Stomach (tissue), 9 donors: Measurements from ENCODE around the gene MPV17L2. TPM values are rescaled to one million over a fixed set of nuclear protein-coding genes. Genes with fewer than 3 reads are reported as not detected.

Experiments
- DNase-seq, 2 donors: peaks; one replicate each; pipeline versions ENCODE4 v3.0.0 to v3.0.0-alpha.2; 2013 to 2019
- H3K27ac ChIP-seq, 5 donors: fragments of 200-600 bp in 4 of 5; sonication (generic) in 4 of 5; one replicate each; pipeline ENCODE4 v1.5.1; 2013 to 2019; ENCODE audit warnings: mild to moderate bottlenecking in 1 of 5, moderate library complexity in 1 of 5
- H3K27me3 ChIP-seq, 3 donors: fragments of 200-600 bp; sonication (generic); one replicate each; pipeline ENCODE4 v1.5.1; 2017 to 2019; ENCODE audit warnings: mixed run types in 1 of 3
- H3K36me3 ChIP-seq, 4 donors: fragments of 200-600 bp; sonication (generic); 1 replicate in 3 of 4; 2 replicates in 1 of 4; pipeline ENCODE4 v1.5.1; 2016 to 2019
- H3K4me1 ChIP-seq, 4 donors: fragments of 200-600 bp; sonication (generic); one replicate each; pipeline ENCODE4 v1.5.1; 2016 to 2019
- H3K4me3 ChIP-seq, 4 donors: fragments of 200-600 bp; sonication (generic) in 3 of 4; one replicate each; pipeline ENCODE4 v1.5.1; 2016 to 2019; ENCODE audit warnings: mild to moderate bottlenecking in 1 of 4
- H3K9me3 ChIP-seq, 4 donors: fragments of 200-600 bp; sonication (generic); one replicate each; pipeline ENCODE4 v1.5.1; 2016 to 2019
- CTCF ChIP-seq, 7 experiments: fragments of 450-650 bp in 4 of 7; fragments of 200-600 bp in 3 of 7; sonication (generic) in 3 of 7; IDR thresholded peaks; one replicate each; pipeline ENCODE4 v1.5.1; 2016 to 2019; ENCODE audit warnings: antibody characterized with exemption in 7 of 7, control low read depth in 2 of 7, mild to moderate bottlenecking in 1 of 7
- EP300 ChIP-seq: sonication (generic); formaldehyde crosslinking; IDR thresholded peaks from one replicate; pipeline ENCODE4 v1.6.1; 2017; ENCODE audit warnings: antibody characterized with exemption
- POLR2A ChIP-seq, 4 donors: fragments of 450-650 bp; IDR thresholded peaks; one replicate each; pipeline ENCODE4 v1.6.1; 2016; ENCODE audit warnings: antibody characterized with exemption in 4 of 4, control low read depth in 2 of 4, mild to moderate bottlenecking in 1 of 4, moderate library complexity in 1 of 4
- POLR2AphosphoS5 ChIP-seq, 3 donors: sonication (generic); formaldehyde crosslinking; IDR thresholded peaks; one replicate each; pipeline ENCODE4 v1.6.1; 2016; ENCODE audit warnings: antibody characterized with exemption in 3 of 3
- WGBS, 5 donors: extraction: QIAGEN DNeasy Blood & Tissue Kit in 3 of 5; methylation state at CpG; one replicate each; pipeline versions ENCODE4 v1.1.5 to v1.1.7; 2013 to 2018; 5-methylcytosine and 5-hydroxymethylcytosine counted together
- intact Hi-C: fragments of 100-400 bp; cut with DNase I; formaldehyde crosslinking; loops from one replicate; pipeline ENCODE4 v1.15.1; 2023; ENCODE audit warnings: low total_unique reads
- polyA plus RNA-seq, 3 donors: library from polyadenylated mRNA; stranded (reverse); fragments of 200-250 nt; gene quantifications; one replicate each; pipeline ENCODE4 v1.2.3, GENCODE V29; 2013
- small RNA-seq, 4 donors: library from RNA; depleted of rRNA; stranded (forward); fragments of <200 nt; gene quantifications; one replicate each; pipeline ENCODE3, GENCODE V24; 2016
- total RNA-seq, 5 donors: library from RNA; depleted of rRNA; stranded (reverse); fragments of >200 nt; gene quantifications; one replicate each; pipeline versions ENCODE4 v1.1.0 to v1.2.3, GENCODE V29; 2014 to 2016
- donor health status: healthy with polysubstance abuse.
- donor health status: Bipolar disorder and iron deficiency.
- donor health status: healthy.

MPV17L2 gene
- total and polyA plus RNA-seq, 8 donors = 5.9 to 200 (median 13.2) TPM

GRCh38 chr19:18239303-18239702, 46.3 kb downstream of the MPV17L2 start:
- 32 to 36% (median 35%) methylated on average over 12 of the region's 12 CpGs for WGBS, 5 donors
- peaks cover 0 to 52% (median 9%) of the 10 kb centered on the region in 3 donors for H3K27me3 ChIP-seq
- DNase-seq = no peak
- no peaks in the 10 kb centered on the region for H3K36me3 ChIP-seq
- no peak overlapping the region for H3K4me3 ChIP-seq
- no peaks in the 10 kb centered on the region for H3K9me3 ChIP-seq
- no peak for TF ChIP-seq POLR2A (IDR thresholded peaks at IDR 0.05)
- TF ChIP-seq POLR2AphosphoS5 (IDR thresholded peaks at IDR 0.05) = no peak
- TF ChIP-seq EP300 = no peak
- no peak for TF ChIP-seq CTCF (IDR thresholded peaks at IDR 0.05)
- H3K4me1 ChIP-seq = no peaks in the 10 kb centered on the region
- intact Hi-C loops = no loop called here
- no peak overlapping the region for H3K27ac ChIP-seq

GRCh38 chr19:18245297-18245696, 52.3 kb downstream of the MPV17L2 start:
- Histone ChIP-seq H3K4me1 (peaks cover 0 to 4% (median 0%) of the 10 kb centered on the region in 4 donors), H3K27me3 (peaks cover 0 to 7% (median 0%) of the 10 kb centered on the region in 3 donors), H3K36me3 (no peaks in the 10 kb centered on the region), H3K4me3 (no peak overlapping the region), H3K27ac (no peak overlapping the region), H3K9me3 (no peaks in the 10 kb centered on the region)
- intact Hi-C loops = no loop called here
- TF ChIP-seq POLR2A (IDR thresholded peaks at IDR 0.05) = no peak
- no peak for TF ChIP-seq POLR2AphosphoS5 (IDR thresholded peaks at IDR 0.05)
- no peak for TF ChIP-seq EP300
- TF ChIP-seq CTCF (IDR thresholded peaks at IDR 0.05) = no peak
- DNase-seq = no peak
- 66 to 76% (median 71%) methylated on average over 7 of the region's 7 CpGs for WGBS, 5 donors

Small RNA genes within 50 kb of the gene (small RNA-seq; reads per million reads assigned to genes)
- gene IFI30 = 0 reads per million in 4 donors

Other genes with a start within 250 kb of the MPV17L2 start
- gene KCNN1, start 226.1 kb upstream of the MPV17L2 start, total RNA-seq = not detected
- gene KCNN1, start 226.1 kb upstream of the MPV17L2 start, polyA plus RNA-seq = under 1 TPM in 2 of 3 donors, not detected in 1; 0.23 to 0.46 TPM
- 100 to 1,000 TPM in 1 of 5 donors, 10 to 100 TPM in 4; 19.8 to 130 (median 60.8) TPM for gene ARRDC2, start 185.0 kb upstream of the MPV17L2 start, total RNA-seq
- gene ARRDC2, start 185.0 kb upstream of the MPV17L2 start, polyA plus RNA-seq = 10 to 100 TPM; 31.4 to 34.1 (median 32.7) TPM
- gene IL12RB1, start 106.3 kb upstream of the MPV17L2 start, total RNA-seq = 1 to 10 TPM in 1 of 5 donors, under 1 TPM in 1, not detected in 3; 0.18 to 9.3 TPM
- under 1 TPM in 2 of 3 donors, not detected in 1; 0.68 to 0.87 TPM for gene IL12RB1, start 106.3 kb upstream of the MPV17L2 start, polyA plus RNA-seq
- 10 to 100 TPM in 3 of 5 donors, 1 to 10 TPM in 2; 1.7 to 29.0 (median 10.7) TPM for gene MAST3, start 95.4 kb upstream of the MPV17L2 start, total RNA-seq
- gene MAST3, start 95.4 kb upstream of the MPV17L2 start, polyA plus RNA-seq = 1 to 10 TPM; 1.8 to 4.0 (median 1.9) TPM
- gene PIK3R2, start 40.1 kb upstream of the MPV17L2 start, total RNA-seq = 100 to 1,000 TPM in 1 of 5 donors, 10 to 100 TPM in 3, 1 to 10 TPM in 1; 6.6 to 490 (median 22.2) TPM
- gene PIK3R2, start 40.1 kb upstream of the MPV17L2 start, polyA plus RNA-seq = 1 to 10 TPM; 2.0 to 5.5 (median 2.6) TPM
- 100 to 1,000 TPM in 1 of 5 donors, 10 to 100 TPM in 3, not detected in 1; 37.3 to 199 (median 43.9) TPM for gene IFI30, start 19.4 kb upstream of the MPV17L2 start, total RNA-seq
- gene IFI30, start 19.4 kb upstream of the MPV17L2 start, polyA plus RNA-seq = 100 to 1,000 TPM in 1 of 3 donors, 10 to 100 TPM in 2; 53.2 to 103 (median 82.9) TPM
- gene RAB3A, start 10.8 kb downstream of the MPV17L2 start, total RNA-seq = 1 to 10 TPM in 3 of 5 donors, under 1 TPM in 1, not detected in 1; 0.87 to 2.2 (median 1.7) TPM
- 1 to 10 TPM; 1.4 to 2.2 (median 2.0) TPM for gene RAB3A, start 10.8 kb downstream of the MPV17L2 start, polyA plus RNA-seq
- 10 to 100 TPM in 3 of 5 donors, 1 to 10 TPM in 1, under 1 TPM in 1; 0.87 to 25.4 (median 11.4) TPM for gene PDE4C, start 33.2 kb downstream of the MPV17L2 start, total RNA-seq
- gene PDE4C, start 33.2 kb downstream of the MPV17L2 start, polyA plus RNA-seq = under 1 TPM in 1 of 3 donors, not detected in 2; 0.95 TPM
- gene IQCN, start 81.2 kb downstream of the MPV17L2 start, total RNA-seq = 10 to 100 TPM in 1 of 5 donors, 1 to 10 TPM in 3, not detected in 1; 2.4 to 35.7 (median 4.0) TPM
- gene IQCN, start 81.2 kb downstream of the MPV17L2 start, polyA plus RNA-seq = 1 to 10 TPM; 1.4 to 2.7 (median 2.6) TPM
- 1,000 to 10,000 TPM in 2 of 5 donors, 100 to 1,000 TPM in 3; 118 to 1,659 (median 737) TPM for gene JUND, start 88.4 kb downstream of the MPV17L2 start, total RNA-seq
- 100 to 1,000 TPM in 2 of 3 donors, 10 to 100 TPM in 1; 78.6 to 272 (median 102) TPM for gene JUND, start 88.4 kb downstream of the MPV17L2 start, polyA plus RNA-seq
- 100 to 1,000 TPM in 2 of 5 donors, 10 to 100 TPM in 3; 24.1 to 185 (median 98.6) TPM for gene LSM4, start 129.9 kb downstream of the MPV17L2 start, total RNA-seq
- gene LSM4, start 129.9 kb downstream of the MPV17L2 start, polyA plus RNA-seq = 100 to 1,000 TPM; 114 to 181 (median 173) TPM
- gene PGPEP1, start 147.4 kb downstream of the MPV17L2 start, total RNA-seq = 10 to 100 TPM in 4 of 5 donors, 1 to 10 TPM in 1; 8.0 to 58.9 (median 22.9) TPM
- 10 to 100 TPM in 2 of 3 donors, 1 to 10 TPM in 1; 8.4 to 40.0 (median 31.8) TPM for gene PGPEP1, start 147.4 kb downstream of the MPV17L2 start, polyA plus RNA-seq
- gene GDF15, start 192.9 kb downstream of the MPV17L2 start, total RNA-seq = 100 to 1,000 TPM in 1 of 5 donors, 10 to 100 TPM in 4; 17.3 to 102 (median 46.9) TPM
- gene GDF15, start 192.9 kb downstream of the MPV17L2 start, polyA plus RNA-seq = 100 to 1,000 TPM in 1 of 3 donors, 10 to 100 TPM in 2; 14.2 to 134 (median 44.5) TPM
- 10 to 100 TPM in 1 of 5 donors, 1 to 10 TPM in 2, not detected in 2; 2.9 to 11.2 (median 7.2) TPM for gene LRRC25, start 204.4 kb downstream of the MPV17L2 start, total RNA-seq
- 1 to 10 TPM in 2 of 3 donors, under 1 TPM in 1; 0.98 to 2.4 (median 1.7) TPM for gene LRRC25, start 204.4 kb downstream of the MPV17L2 start, polyA plus RNA-seq
- gene SSBP4, start 226.2 kb downstream of the MPV17L2 start, total RNA-seq = 100 to 1,000 TPM in 1 of 5 donors, 10 to 100 TPM in 4; 22.8 to 253 (median 39.7) TPM
- gene SSBP4, start 226.2 kb downstream of the MPV17L2 start, polyA plus RNA-seq = 10 to 100 TPM; 49.9 to 77.6 (median 54.4) TPM
- 10 to 100 TPM in 4 of 5 donors, 1 to 10 TPM in 1; 7.8 to 47.3 (median 15.8) TPM for gene ISYNA1, start 244.9 kb downstream of the MPV17L2 start, total RNA-seq
- 10 to 100 TPM in 2 of 3 donors, 1 to 10 TPM in 1; 9.5 to 39.7 (median 15.0) TPM for gene ISYNA1, start 244.9 kb downstream of the MPV17L2 start, polyA plus RNA-seq